Neural progenitor cell (in vitro differentiated cells): ENCODE results near the gene HCRTR2.
"Not testable (repeated sequence)": the region's sequence is repeated elsewhere in the genome, so short reads cannot be mapped to it uniquely, and the experiment has no call there.

Experiments
- CTCF ChIP-seq: fragments of 200-600 bp; sonication (generic); IDR thresholded peaks from 2 replicates; pipeline ENCODE4 v1.5.1; 2017; ENCODE audit warnings: antibody characterized with exemption, mild to moderate bottlenecking
- EZH2 ChIP-seq: fragments of 200-600 bp; sonication (generic); IDR thresholded peaks from 2 replicates; pipeline ENCODE4 v1.6.1; 2017; ENCODE audit warnings: antibody characterized with exemption, mild to moderate bottlenecking, moderate library complexity
- EZH2phosphoT487 ChIP-seq: fragments of 200-600 bp; sonication (generic); IDR thresholded peaks from 2 replicates; pipeline ENCODE4 v1.6.1; 2017; ENCODE audit warnings: antibody characterized with exemption

GRCh38 chr6:55158784-55159183 lies 15.5 kb upstream of the HCRTR2 start:
- not testable (repeated sequence) for TF ChIP-seq CTCF, EZH2phosphoT487, EZH2
